K562 (cell line): ENCODE data around the gene AJM1. TPM values are rescaled to one million over a fixed set of nuclear protein-coding genes. Genes with fewer than 3 reads are reported as not detected.

Experiments
- CXXC5 ChIP-seq: fragments of 250-450 bp; sonication (Bioruptor Pico); IDR thresholded peaks from 2 replicates; pipeline ENCODE4 v1.8.0; 2022; ENCODE audit warnings: inconsistent platforms, mild to moderate bottlenecking, moderate library complexity
- DNMT1 ChIP-seq: fragments of 450-650 bp; IDR thresholded peaks from 2 replicates; pipeline ENCODE4 v1.6.1; 2016; ENCODE audit warnings: antibody characterized with exemption, mild to moderate bottlenecking
- EGR1 ChIP-seq: fragments of 450-650 bp; conservative IDR thresholded peaks from 2 replicates; pipeline ENCODE4 v1.6.1; 2017; ENCODE audit warnings: mild to moderate bottlenecking
- HDAC1 ChIP-seq, 2 experiments: fragments of 450-650 bp; IDR thresholded peaks; 2 replicates each; pipeline ENCODE4 v1.6.1; 2016 to 2017; ENCODE audit warnings: inconsistent platforms in 1 of 2, mild to moderate bottlenecking in 1 of 2, moderate library complexity in 1 of 2
- NCOR1 ChIP-seq: fragments of 450-650 bp; IDR thresholded peaks from 2 replicates; pipeline ENCODE4 v1.6.1; 2016; ENCODE audit warnings: mild to moderate bottlenecking, moderate library complexity
- NEUROD1 ChIP-seq: fragments of 150-350 bp; IDR thresholded peaks from 2 replicates; pipeline ENCODE4 v1.6.1; 2014; ENCODE audit warnings: borderline replicate concordance, low read length, low read depth; ENCODE audit not compliant: partially characterized antibody
- PATZ1 ChIP-seq: fragments of 250-450 bp; sonication (Bioruptor Pico); IDR thresholded peaks from 2 replicates; pipeline ENCODE4 v1.5.0; 2020; ENCODE audit warnings: mild to moderate bottlenecking, borderline replicate concordance
- TGIF2 ChIP-seq: sonication (generic); formaldehyde crosslinking; IDR thresholded peaks from 2 replicates; pipeline ENCODE4 v1.8.1; 2022; ENCODE audit warnings: mild to moderate bottlenecking, missing genetic modification reagents, moderate library complexity
- ZBED1 ChIP-seq: IDR thresholded peaks from 2 replicates; pipeline ENCODE4 v1.6.1; 2014
- ZBTB17 ChIP-seq: fragments of 450-650 bp; formaldehyde crosslinking; IDR thresholded peaks from 2 replicates; pipeline ENCODE4 v1.4.0; 2020; ENCODE audit warnings: mild to moderate bottlenecking
- ZBTB9 ChIP-seq: fragments of 450-650 bp; formaldehyde crosslinking; IDR thresholded peaks from 2 replicates; pipeline ENCODE4 v1.4.0; 2020; ENCODE audit warnings: mild to moderate bottlenecking, moderate library complexity
- ZFP91 ChIP-seq: sonication (generic); formaldehyde crosslinking; IDR thresholded peaks from 2 replicates; pipeline ENCODE4 v1.8.0; 2022; ENCODE audit warnings: mild to moderate bottlenecking, missing genetic modification reagents
- polyA plus RNA-seq, 8 experiments: library from polyadenylated mRNA; depleted of rRNA in 4 of 8; stranded (reverse) in 5 of 8; unstranded in 3 of 8; fragments of >200 nt; fragmentation: Nextera tagmentation in 2 of 8; fragmentation: Illumina TruSeq in 1 of 8; extraction: Ambion mirVana in 2 of 8; extraction: Trizol in 1 of 8; gene quantifications; 2 replicates each; pipeline versions ENCODE4 v1.2.1 to v1.2.3, GENCODE V29; 2011 to 2014; ENCODE audit warnings: inconsistent platforms in 1 of 8, missing spikeins in 1 of 8
- total RNA-seq, 7 experiments: library from RNA; depleted of rRNA in 6 of 7; stranded (reverse); fragments of >200 nt in 6 of 7; fragmentation: Illumina TruSeq in 2 of 7; extraction: Trizol in 2 of 7; gene quantifications; 2 replicates each; pipeline versions ENCODE4 v1.2.1 to v1.2.3, GENCODE V29; 2011 to 2021; ENCODE audit warnings: low replicate concordance in 1 of 7

Gene AJM1
- total and polyA plus RNA-seq, 9 of the 15 experiments (the other 6 are each of a cell fraction or from before 2014, with no cell fraction given), result 0.01 to 3.7 (median 0.65) TPM; not detected in 1

GRCh38 chr9:136842380-136842948, at the start of gene AJM1 (continued):
- TF ChIP-seq TGIF2 (CRISPR knock-in tag) (0 out of 2 replicates have a peak, but pooled peaks have one; percentile 28), NEUROD1 (peak; percentile 70), ZBTB9 (CRISPR knock-in tag) (peak; percentile 40; the same call in 1 of the 2 replicates), NCOR1 (0 out of 2 replicates have a peak, but pooled peaks have one; percentile 19), HDAC1 (IDR thresholded peaks at IDR 0.05) (peak in 1 of 2 experiments; percentile 28; a peak in 1 of 4 replicates), ZBTB17 (CRISPR knock-in tag) (0 out of 2 replicates have a peak, but pooled peaks have one; percentile 54), ZFP91 (peak; percentile 100), CXXC5 (CRISPR knock-in tag) (peak; percentile 45; the same call in 1 of the 2 replicates), PATZ1 (CRISPR knock-in tag) (0 out of 2 replicates have a peak, but pooled peaks have one; percentile 30), EGR1 (0 out of 2 replicates have a peak, but pooled peaks have one; percentile 10), DNMT1 (0 out of 2 replicates have a peak, but pooled peaks have one; percentile 33), ZBED1 (0 out of 2 replicates have a peak, but pooled peaks have one; percentile 37)
